HepG2 (cell line): ENCODE results near the gene DNMT3L. TPM values are rescaled to one million over a fixed set of nuclear protein-coding genes. Genes with fewer than 3 reads are reported as not detected.
"Not testable (repeated sequence)": the region's sequence is repeated elsewhere in the genome, so short reads cannot be mapped to it uniquely, and the experiment has no call there.

ENCODE experiments used
- BCL3 ChIP-seq: sonication (generic); formaldehyde crosslinking; IDR thresholded peaks from 2 replicates; pipeline ENCODE4 v1.5.1; 2020; ENCODE audit warnings: mild to moderate bottlenecking, missing genetic modification reagents, moderate library complexity
- DPF2 ChIP-seq: sonication (generic); formaldehyde crosslinking; IDR thresholded peaks from 2 replicates; pipeline ENCODE4 v1.4.0; 2020; ENCODE audit warnings: mild to moderate bottlenecking, low read depth, missing genetic modification reagents, borderline replicate concordance
- ELF1 ChIP-seq: sonication (generic); formaldehyde crosslinking; IDR thresholded peaks from 2 replicates; pipeline ENCODE4 v1.4.0; 2020; ENCODE audit warnings: missing genetic modification reagents
- KAT8 ChIP-seq: IDR thresholded peaks from 2 replicates; pipeline ENCODE4 v1.6.1; 2016; ENCODE audit warnings: missing genetic modification reagents, missing compliant biosample characterization
- LCORL ChIP-seq, 2 experiments: fragments of 450-650 bp in 1 of 2; sonication (generic) in 1 of 2; formaldehyde crosslinking in 1 of 2; IDR thresholded peaks; 2 replicates each; pipeline versions ENCODE4 v1.5.0 to v1.6.1; 2017 to 2020; ENCODE audit warnings: antibody characterized with exemption in 1 of 2, missing genetic modification reagents in 1 of 2
- MED1 ChIP-seq: sonication (generic); formaldehyde crosslinking; IDR thresholded peaks from 2 replicates; pipeline ENCODE4 v1.4.0; 2020; ENCODE audit warnings: missing genetic modification reagents
- MIXL1 ChIP-seq: IDR thresholded peaks from 2 replicates; pipeline ENCODE4 v1.6.1; 2016
- MXI1 ChIP-seq: IDR thresholded peaks from 3 replicates; pipeline ENCODE4 v1.6.1; 2012; ENCODE audit warnings: low read depth, low read length, inconsistent platforms, borderline replicate concordance
- SAP130 ChIP-seq: IDR thresholded peaks from 2 replicates; pipeline ENCODE4 v1.6.1; 2016; ENCODE audit warnings: low read depth
- ZBED4 ChIP-seq: sonication (generic); formaldehyde crosslinking; IDR thresholded peaks from 2 replicates; pipeline ENCODE4 v1.4.0; 2020; ENCODE audit warnings: missing genetic modification reagents, borderline replicate concordance
- ZMYM3 ChIP-seq: sonication (generic); formaldehyde crosslinking; IDR thresholded peaks from 2 replicates; pipeline ENCODE4 v1.5.1; 2020; ENCODE audit warnings: mild to moderate bottlenecking, missing genetic modification reagents
- ZNF205 ChIP-seq: IDR thresholded peaks from 2 replicates; pipeline ENCODE4 v1.6.1; 2018; ENCODE audit warnings: missing biosample characterization, missing genetic modification reagents
- ZNF546 ChIP-seq: sonication (generic); formaldehyde crosslinking; conservative IDR thresholded peaks from 2 replicates; pipeline ENCODE4 v1.8.1; 2023; ENCODE audit warnings: mild to moderate bottlenecking, missing genetic modification reagents
- ZNF772 ChIP-seq: sonication (generic); formaldehyde crosslinking; IDR thresholded peaks from 2 replicates; pipeline ENCODE4 v1.5.0; 2020; ENCODE audit warnings: mild to moderate bottlenecking, missing genetic modification reagents
- ZNF777 ChIP-seq: sonication (generic); formaldehyde crosslinking; IDR thresholded peaks from 2 replicates; pipeline ENCODE4 v1.4.0; 2020; ENCODE audit warnings: missing genetic modification reagents
- polyA plus RNA-seq, 8 experiments: library from polyadenylated mRNA; depleted of rRNA in 3 of 8; stranded (reverse) in 7 of 8; unstranded in 1 of 8; fragments of >200 nt; fragmentation: Illumina TruSeq in 4 of 8; extraction: Trizol in 4 of 8; gene quantifications; 2 replicates each; pipeline versions ENCODE4 v1.2.1 to v1.2.3, GENCODE V29; 2011 to 2016; ENCODE audit warnings: low read depth in 4 of 8, missing spikeins in 1 of 8, mixed read lengths in 1 of 8; ENCODE audit not compliant: insufficient read depth in 1 of 8
- total RNA-seq, 5 experiments: library from RNA; depleted of rRNA; stranded (reverse); fragments of >200 nt; fragmentation: Illumina TruSeq; extraction: Trizol; gene quantifications; 2 replicates each; pipeline ENCODE4 v1.2.3, GENCODE V29; 2016; ENCODE audit warnings: low read depth in 1 of 5
- TF ChIP-seq, protein P1 (sequence below): sonication (generic); formaldehyde crosslinking; conservative IDR thresholded peaks from 2 replicates; pipeline ENCODE4 v1.8.1; 2023; ENCODE audit warnings: missing genetic modification reagents
- TF ChIP-seq, protein P2 (sequence below): sonication (generic); formaldehyde crosslinking; IDR thresholded peaks from 2 replicates; pipeline ENCODE4 v1.5.1; 2020; ENCODE audit warnings: mild to moderate bottlenecking, moderate library complexity, missing genetic modification reagents
- TF ChIP-seq, protein P3 (sequence below): sonication (generic); formaldehyde crosslinking; conservative IDR thresholded peaks from 2 replicates; pipeline ENCODE4 v1.8.0; 2022; ENCODE audit warnings: mild to moderate bottlenecking, moderate library complexity, missing genetic modification reagents

The DNMT3L gene
- total and polyA plus RNA-seq, 2 of the 13 experiments (the other 11 are each of a cell fraction or from before 2014, with no cell fraction given): 0.75 to 1.7 TPM

DNA sequence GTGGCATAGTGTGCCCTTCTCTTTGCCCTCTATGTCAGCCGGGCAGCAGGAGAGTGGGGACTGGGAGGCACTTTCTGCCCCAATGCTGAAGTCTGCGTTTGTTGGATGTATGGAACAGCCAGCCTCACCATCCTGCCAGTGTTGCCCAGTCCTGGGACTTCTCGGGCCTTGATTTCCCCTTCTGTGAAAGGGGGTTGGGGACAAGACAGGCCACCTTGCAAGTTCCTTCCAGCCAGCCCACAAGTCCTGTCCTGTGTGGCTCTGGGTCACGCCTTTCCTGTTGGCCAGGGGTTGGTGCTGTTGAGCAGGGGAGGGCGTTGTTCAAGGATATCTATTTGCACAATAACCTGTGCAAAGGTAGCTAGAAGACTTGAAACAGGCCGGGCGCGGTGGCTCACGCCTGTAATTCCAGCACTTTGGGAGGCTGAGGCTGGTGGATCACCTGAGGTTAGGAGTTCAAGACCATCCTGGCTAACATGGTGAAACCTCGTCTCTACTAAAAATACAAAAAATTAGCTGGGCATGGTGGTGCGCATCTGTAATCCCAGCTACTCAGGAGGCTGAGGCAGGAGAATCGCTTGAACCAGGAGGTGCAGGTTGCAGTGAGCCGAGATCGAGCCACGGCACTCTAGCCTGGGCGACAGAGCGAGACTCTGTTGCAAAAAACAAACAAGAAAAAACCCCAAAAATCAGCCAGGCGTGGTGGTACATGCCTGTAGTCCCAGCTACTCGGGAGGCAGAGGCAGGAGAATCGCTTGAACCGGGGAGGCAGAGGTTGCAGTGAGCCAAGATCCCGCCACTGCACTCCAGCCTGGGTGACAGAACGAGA, 41.1 kb upstream of the DNMT3L start (continued):
- TF ChIP-seq, protein P1, sequence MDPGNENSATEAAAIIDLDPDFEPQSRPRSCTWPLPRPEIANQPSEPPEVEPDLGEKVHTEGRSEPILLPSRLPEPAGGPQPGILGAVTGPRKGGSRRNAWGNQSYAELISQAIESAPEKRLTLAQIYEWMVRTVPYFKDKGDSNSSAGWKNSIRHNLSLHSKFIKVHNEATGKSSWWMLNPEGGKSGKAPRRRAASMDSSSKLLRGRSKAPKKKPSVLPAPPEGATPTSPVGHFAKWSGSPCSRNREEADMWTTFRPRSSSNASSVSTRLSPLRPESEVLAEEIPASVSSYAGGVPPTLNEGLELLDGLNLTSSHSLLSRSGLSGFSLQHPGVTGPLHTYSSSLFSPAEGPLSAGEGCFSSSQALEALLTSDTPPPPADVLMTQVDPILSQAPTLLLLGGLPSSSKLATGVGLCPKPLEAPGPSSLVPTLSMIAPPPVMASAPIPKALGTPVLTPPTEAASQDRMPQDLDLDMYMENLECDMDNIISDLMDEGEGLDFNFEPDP: 0 out of 2 replicates have a peak, but pooled peaks have one; percentile 76
- TF ChIP-seq ELF1 (CRISPR knock-in tag) (peak; percentile 16; the same call in 1 of the 2 replicates), ZBED4 (CRISPR knock-in tag) (peak; percentile 54; the same call in 1 of the 2 replicates), ZMYM3 (CRISPR knock-in tag) (peak; percentile 83), ZNF772 (CRISPR knock-in tag) (peak; percentile 35; the same call in 1 of the 2 replicates), ZNF205 (CRISPR knock-in tag) (peak; percentile 44; the same call in 1 of the 2 replicates), BCL3 (CRISPR knock-in tag) (0 out of 2 replicates have a peak, but pooled peaks have one; percentile 49), KAT8 (CRISPR knock-in tag) (peak; percentile 45; the same call in 1 of the 2 replicates), ZNF777 (CRISPR knock-in tag) (peak; percentile 23; the same call in 1 of the 2 replicates), SAP130 (CRISPR knock-in tag) (peak; percentile 77), MED1 (CRISPR knock-in tag) (0 out of 2 replicates have a peak, but pooled peaks have one; percentile 52), MIXL1 (CRISPR knock-in tag) (peak; percentile 63; the same call in 1 of the 2 replicates), DPF2 (CRISPR knock-in tag) (peak; percentile 40; the same call in 1 of the 2 replicates), LCORL (CRISPR knock-in tag; IDR thresholded peaks at IDR 0.05) (peak; percentile 85), MXI1 (peak; percentile 32; the same call in 1 of the 3 replicates), ZNF546 (CRISPR knock-in tag) (0 out of 2 replicates have a peak, but pooled peaks have one; percentile 63)
- TF ChIP-seq, protein P2, sequence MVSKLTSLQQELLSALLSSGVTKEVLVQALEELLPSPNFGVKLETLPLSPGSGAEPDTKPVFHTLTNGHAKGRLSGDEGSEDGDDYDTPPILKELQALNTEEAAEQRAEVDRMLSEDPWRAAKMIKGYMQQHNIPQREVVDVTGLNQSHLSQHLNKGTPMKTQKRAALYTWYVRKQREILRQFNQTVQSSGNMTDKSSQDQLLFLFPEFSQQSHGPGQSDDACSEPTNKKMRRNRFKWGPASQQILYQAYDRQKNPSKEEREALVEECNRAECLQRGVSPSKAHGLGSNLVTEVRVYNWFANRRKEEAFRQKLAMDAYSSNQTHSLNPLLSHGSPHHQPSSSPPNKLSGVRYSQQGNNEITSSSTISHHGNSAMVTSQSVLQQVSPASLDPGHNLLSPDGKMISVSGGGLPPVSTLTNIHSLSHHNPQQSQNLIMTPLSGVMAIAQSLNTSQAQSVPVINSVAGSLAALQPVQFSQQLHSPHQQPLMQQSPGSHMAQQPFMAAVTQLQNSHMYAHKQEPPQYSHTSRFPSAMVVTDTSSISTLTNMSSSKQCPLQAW: peak; percentile 50; the same call in 1 of the 2 replicates
- TF ChIP-seq, protein P3, sequence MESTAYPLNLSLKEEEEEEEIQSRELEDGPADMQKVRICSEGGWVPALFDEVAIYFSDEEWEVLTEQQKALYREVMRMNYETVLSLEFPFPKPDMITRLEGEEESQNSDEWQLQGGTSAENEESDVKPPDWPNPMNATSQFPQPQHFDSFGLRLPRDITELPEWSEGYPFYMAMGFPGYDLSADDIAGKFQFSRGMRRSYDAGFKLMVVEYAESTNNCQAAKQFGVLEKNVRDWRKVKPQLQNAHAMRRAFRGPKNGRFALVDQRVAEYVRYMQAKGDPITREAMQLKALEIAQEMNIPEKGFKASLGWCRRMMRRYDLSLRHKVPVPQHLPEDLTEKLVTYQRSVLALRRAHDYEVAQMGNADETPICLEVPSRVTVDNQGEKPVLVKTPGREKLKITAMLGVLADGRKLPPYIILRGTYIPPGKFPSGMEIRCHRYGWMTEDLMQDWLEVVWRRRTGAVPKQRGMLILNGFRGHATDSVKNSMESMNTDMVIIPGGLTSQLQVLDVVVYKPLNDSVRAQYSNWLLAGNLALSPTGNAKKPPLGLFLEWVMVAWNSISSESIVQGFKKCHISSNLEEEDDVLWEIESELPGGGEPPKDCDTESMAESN (CRISPR knock-in tag): 0 out of 2 replicates have a peak, but pooled peaks have one; percentile 27
- not testable (repeated sequence) for TF ChIP-seq LCORL (IDR thresholded peaks at IDR 0.05)
